OCI-LY7 (cell line): ENCODE measurements around the gene YTHDF1.

Experiments
- CTCF ChIP-seq: fragments of 200-600 bp; sonication (generic); conservative IDR thresholded peaks from 2 replicates; pipeline ENCODE4 v1.5.1; 2014; ENCODE audit warnings: mild to moderate bottlenecking, antibody characterized with exemption, low read length, moderate library complexity, mixed read lengths
- EZH2phosphoT487 ChIP-seq: fragments of 200-600 bp; sonication (generic); IDR thresholded peaks from 2 replicates; pipeline ENCODE4 v1.6.1; 2018; ENCODE audit warnings: low read depth, borderline replicate concordance, mild to moderate bottlenecking, mixed run types, antibody characterized with exemption, low read length, moderate library complexity, mixed read lengths

GRCh38 chr20:63147532-63147931, 68.4 kb downstream of the YTHDF1 start:
- no peak for TF ChIP-seq CTCF
- no peak for TF ChIP-seq EZH2phosphoT487
